Renal cortex interstitium (tissue), 15 donors: ENCODE results near the gene OR6C1. TPM values are rescaled to one million over a fixed set of nuclear protein-coding genes. Genes with fewer than 3 reads are reported as not detected.
"Not testable (repeated sequence)": the region's sequence is repeated elsewhere in the genome, so short reads cannot be mapped to it uniquely, and the experiment has no call there.

Source experiments
- DNase-seq, 11 donors: peaks; one replicate each; pipeline ENCODE4 v3.0.0-alpha.2; 2013; ENCODE audit warnings: low read depth in 9 of 11, low spot score in 4 of 11; ENCODE audit errors: extremely low read depth in 1 of 11
- long read RNA-seq, 16 experiments: transcript quantifications; one replicate each; lab custom pipeline, GENCODE V29; 2026
- polyA plus RNA-seq, 3 donors: library from polyadenylated mRNA; unstranded; fragments of 120-200 nt; gene quantifications; one replicate each; pipeline ENCODE4 v1.2.1, GENCODE V29; 2013; ENCODE audit not compliant: insufficient read length in 3 of 3

OR6C1 gene
- not detected for polyA plus RNA-seq
- long read RNA-seq, donor 1 = 0 reads
- long read RNA-seq, donor 2 = 0 reads
- long read RNA-seq, donor 3 = 0 reads
- long read RNA-seq, donor 4 = 0 reads
- long read RNA-seq, donor 5 = 0 reads
- long read RNA-seq, donor 6 = 0 reads
- long read RNA-seq, donor 7 = 0 reads
- long read RNA-seq, donor 8 = 0 reads
- long read RNA-seq, donor 9 = 0 reads
- long read RNA-seq, donor 10 = 0 reads
- long read RNA-seq, donor 11 = 0 reads
- long read RNA-seq, donor 12 = 0 reads
- long read RNA-seq, donor 13 = 0 reads
- long read RNA-seq, donor 14 = 0 reads
- long read RNA-seq, donor 15 = 0 reads
- long read RNA-seq, donor 16 = 0 reads

DNA sequence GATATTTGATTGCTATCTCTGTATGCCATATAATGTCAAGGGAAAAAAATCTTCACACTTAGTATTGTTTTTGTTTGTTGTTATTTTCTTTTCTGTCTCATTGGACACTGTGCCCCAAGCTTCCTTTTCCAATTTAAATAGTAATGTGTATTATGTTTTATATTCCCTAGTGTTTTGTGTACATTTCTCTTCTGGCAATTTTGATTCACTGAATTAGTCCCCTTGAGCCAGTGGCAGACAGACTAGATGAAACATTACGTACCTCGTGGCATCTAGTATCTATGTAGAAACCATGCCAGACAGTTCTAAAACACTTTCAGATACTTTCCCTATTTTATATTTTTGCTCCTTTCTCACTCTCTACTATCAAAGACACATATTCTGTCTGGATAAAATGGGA is at the start of gene OR6C1:
Gene OR6C1, plus strand, starts transcription at position 301 of the 400 bp plus-strand sequence. CDS start 6,257 bp downstream, outside the sequence.
- DNase-seq = no peak

DNA sequence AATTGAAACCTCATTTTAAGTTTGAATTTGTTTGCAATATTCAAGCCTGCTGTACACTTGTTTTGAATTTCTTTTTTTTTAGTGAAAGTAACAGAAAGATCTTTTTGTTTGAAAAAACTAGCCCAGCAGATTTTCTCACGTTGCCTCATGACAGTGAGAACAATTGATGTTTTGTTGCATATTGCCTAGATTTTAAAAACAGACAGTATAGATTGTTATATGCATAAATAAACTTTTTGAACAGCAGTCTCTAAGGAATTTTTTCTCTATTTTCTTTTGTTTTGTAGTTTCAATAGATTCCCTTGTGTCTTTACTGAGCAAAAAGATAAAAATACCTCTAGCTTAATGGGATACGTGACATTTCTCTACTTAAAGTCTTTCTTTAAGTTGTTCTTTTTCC is 33.2 kb upstream of the OR6C1 start:
- no peak for DNase-seq

DNA sequence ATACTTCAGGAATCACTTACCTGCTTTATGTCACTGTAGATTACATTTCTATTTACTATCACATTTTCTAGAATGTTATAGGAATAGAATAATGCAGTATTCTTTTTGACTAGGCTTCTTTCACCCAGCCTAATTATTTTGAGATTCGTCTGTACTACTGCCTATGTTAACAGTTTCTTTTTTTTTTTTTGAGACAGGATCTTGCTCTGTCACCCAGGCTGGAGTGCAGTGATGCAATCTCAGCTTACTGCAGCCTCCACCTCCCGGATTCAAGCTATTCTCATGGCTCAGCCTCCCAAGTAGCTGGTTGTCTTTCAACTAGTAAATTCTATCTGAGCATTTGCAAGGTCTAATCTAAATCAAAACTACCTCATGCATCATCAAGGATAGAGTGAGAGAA is 24.1 kb upstream of the OR6C1 start:
- no peak for DNase-seq

DNA sequence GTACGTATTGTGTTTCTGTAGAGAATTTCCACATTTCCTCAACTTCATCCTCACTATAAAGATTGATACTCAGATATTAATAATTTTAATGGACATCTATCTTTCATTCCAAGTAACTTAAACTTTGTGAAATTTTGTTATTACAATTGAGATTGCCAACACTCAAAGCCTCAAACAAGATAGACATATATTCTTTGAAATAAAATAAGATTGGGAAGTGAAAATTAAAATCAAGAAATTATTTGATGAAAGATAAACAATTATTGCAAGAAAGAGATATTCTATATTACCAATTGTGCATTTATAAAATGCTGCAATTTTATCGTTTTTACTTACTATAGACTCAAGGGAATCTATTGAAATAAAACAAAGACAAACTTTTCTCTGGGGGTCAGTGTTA is 17.7 kb upstream of the OR6C1 start, which contains the start of gene OR6C6:
Gene OR6C6, minus strand, starts transcription at position 101 of the 400 bp plus-strand sequence. CDS start 1,337 bp downstream, outside the sequence.
- DNase-seq = no peak

DNA sequence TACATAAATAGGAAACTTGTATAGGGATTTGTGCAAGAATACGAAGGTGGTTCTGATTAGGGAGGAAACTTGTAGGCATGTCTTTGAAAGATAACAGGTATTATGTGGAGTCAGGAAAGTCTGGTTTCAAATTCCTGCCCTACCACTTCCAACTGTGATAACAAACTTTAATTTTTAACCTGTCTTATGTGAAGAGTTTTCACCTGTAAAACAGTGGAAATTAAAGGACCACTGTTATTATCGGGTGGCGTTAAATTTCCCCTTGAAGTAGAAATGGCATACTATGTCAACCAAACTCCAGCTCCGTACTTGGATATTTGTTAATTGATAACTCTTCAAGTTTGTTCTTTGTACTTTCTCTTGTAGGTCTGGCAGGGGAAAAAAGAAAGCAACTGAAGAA is 6.1 kb downstream of the OR6C1 start:
- DNase-seq = no peak

DNA sequence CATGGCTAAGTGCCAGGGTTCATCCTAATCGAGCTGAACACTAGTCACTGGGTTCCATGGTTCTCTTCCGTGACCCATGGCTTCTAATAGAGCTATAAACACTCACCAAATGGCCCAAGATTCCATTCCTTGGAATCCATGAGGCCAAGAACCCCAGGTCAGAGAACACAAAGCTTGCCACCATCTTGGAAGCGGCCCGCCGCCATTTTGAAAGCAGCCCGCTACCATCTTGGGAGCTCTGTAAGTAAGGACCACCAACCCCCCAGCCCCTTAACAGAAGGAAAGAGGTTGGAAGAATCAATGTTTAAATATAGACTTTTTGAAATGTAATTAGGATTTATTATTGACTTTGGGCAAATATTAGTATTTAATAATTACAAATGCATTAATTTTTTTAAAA is 11.7 kb downstream of the OR6C1 start:
- DNase-seq = not testable (repeated sequence)

DNA sequence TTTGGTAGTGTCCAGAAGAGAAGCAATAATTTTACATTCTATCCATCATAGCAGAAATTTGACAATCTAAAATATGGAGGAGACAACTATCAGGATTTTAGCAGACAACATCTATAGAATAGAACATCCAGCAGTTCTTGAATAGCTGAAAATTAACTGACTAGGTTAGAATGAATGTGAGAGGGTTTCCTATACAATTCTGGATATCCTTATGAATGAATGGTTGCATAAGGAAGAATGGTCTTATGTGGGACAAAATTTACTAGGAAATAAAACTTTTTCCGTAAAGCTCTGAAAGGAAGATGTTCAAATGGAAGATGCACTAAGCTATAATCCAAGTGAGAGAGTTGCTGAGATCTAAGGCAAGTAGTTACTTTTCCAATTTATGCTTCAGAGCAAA is 16.3 kb downstream of the OR6C1 start, which contains the start of gene OR6C3:
Gene OR6C3, plus strand, starts transcription at position 301 of the 400 bp plus-strand sequence. CDS start 955 bp downstream, outside the sequence.
- no peak for DNase-seq

DNA sequence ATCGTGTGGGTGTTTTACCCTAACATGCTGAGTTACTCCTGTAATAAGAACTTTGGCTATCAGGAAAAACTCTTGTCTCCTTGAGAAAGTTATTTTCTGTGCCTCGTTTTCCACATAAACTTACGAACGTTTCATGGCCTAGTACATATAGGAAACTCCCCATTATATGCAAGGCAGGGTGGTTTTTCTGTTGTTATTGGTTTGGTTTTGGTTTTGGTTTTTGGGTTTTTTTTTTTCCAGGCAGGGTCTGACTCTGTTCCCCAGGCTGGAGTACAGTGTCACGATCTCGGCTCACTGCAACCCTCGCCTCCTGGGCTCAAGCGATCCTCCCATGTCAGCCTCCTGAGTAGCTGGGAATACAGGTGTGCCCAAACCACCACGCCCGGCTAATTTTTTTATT is 21.9 kb downstream of the OR6C1 start:
- no peak for DNase-seq

DNA sequence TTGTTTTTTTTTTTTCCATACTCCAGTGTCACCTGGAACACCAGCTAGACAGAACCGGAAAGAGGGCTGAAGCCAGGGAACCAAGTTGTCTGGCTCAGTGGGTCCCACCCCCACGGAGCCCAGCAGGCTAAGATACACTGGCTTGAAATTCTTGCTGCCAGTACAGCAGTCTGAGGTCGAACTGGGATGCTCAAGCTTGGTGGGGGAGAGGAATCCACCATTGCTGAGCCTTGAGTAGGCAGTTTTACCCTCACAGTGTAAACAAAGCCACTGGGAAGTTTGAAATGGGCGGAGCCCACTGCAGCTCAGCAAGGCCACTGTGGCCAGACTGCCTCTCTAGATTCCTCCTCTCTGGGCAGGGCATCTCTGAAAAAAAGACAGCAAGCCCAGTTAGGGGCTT is 41.2 kb downstream of the OR6C1 start:
- not testable (repeated sequence) for DNase-seq

DNA sequence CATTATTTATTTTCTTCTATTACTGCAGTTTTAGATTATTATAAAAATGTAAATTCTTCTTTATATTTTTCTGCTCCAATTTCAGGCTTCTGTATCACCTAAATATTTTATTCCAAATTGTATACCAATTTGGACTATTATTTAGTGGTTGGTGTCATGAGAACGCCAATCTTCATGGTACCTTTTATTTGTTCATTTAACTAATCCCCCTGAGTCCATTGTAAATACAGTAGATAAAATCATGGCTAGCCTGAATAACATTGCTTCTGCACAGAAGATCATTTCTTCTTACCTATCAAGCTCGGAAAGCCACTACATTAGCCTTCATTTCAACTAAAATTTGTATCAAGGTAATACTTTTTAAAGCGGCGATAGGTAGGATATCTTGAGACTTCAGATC is 48.5 kb downstream of the OR6C1 start, which contains the start of gene OR6C75:
Gene OR6C75, plus strand, starts transcription at position 301 of the 400 bp plus-strand sequence. CDS start 2,136 bp downstream, outside the sequence.
- DNase-seq = no peak

DNA sequence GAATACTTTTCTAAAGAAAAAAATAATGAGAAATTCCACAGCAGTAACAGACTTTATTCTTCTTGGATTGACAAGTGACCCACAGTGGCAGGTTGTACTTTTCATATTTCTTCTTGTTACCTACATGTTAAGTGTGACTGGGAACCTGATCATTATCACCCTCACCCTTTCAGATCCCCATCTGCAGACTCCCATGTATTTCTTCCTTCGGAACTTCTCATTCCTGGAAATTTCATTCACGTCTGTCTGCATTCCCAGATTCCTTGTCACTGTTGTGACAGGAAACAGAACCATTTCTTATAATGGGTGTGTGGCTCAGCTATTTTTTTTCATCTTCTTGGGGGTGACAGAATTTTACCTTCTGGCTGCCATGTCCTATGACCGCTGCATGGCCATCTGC is 50.9 kb downstream of the OR6C1 start:
- DNase-seq = no peak

Other genes with a start within 250 kb of the OR6C1 start
- not detected for gene OR9K2, start 187.9 kb upstream of the OR6C1 start, polyA plus RNA-seq
- not detected for gene OR10A7, start 93.3 kb upstream of the OR6C1 start, polyA plus RNA-seq
- not detected for gene OR6C74, start 69.7 kb upstream of the OR6C1 start, polyA plus RNA-seq
- not detected for gene OR6C6, start 17.8 kb upstream of the OR6C1 start, polyA plus RNA-seq
- gene OR6C3, start 16.4 kb downstream of the OR6C1 start, polyA plus RNA-seq = not detected
- under 1 TPM in 1 of 3 donors, not detected in 2; 0.11 TPM for gene OR6C75, start 48.6 kb downstream of the OR6C1 start, polyA plus RNA-seq
- not detected for gene OR6C65, start 86.2 kb downstream of the OR6C1 start, polyA plus RNA-seq
- gene OR6C76, start 111.9 kb downstream of the OR6C1 start, polyA plus RNA-seq = not detected
- gene OR6C2, start 129.7 kb downstream of the OR6C1 start, polyA plus RNA-seq = not detected
- not detected for gene OR6C70, start 155.8 kb downstream of the OR6C1 start, polyA plus RNA-seq
- not detected for gene OR6C68, start 178.0 kb downstream of the OR6C1 start, polyA plus RNA-seq
- gene OR6C4, start 235.3 kb downstream of the OR6C1 start, polyA plus RNA-seq = not detected